H1 (cell line): Measurements from ENCODE around the gene GRB7. TPM values are rescaled to one million over a fixed set of nuclear protein-coding genes. Genes with fewer than 3 reads are reported as not detected.

Source experiments
- CTCF ChIA-PET: fragments of 300-600 bp; sonication (Branson Sonifier 250); formaldehyde crosslinking; loops from one replicate; lab custom pipeline; 2021; ENCODE audit not compliant: partially characterized antibody; lab: Charles Lee
- POLR2A ChIA-PET: fragments of 300-600 bp; sonication (Branson Sonifier 250); formaldehyde crosslinking; loops from one replicate; lab custom pipeline; 2021; ENCODE audit warnings: inconsistent platforms; ENCODE audit not compliant: partially characterized antibody; lab: Charles Lee
- DNase-seq, 2 experiments: peaks; one replicate each; pipeline versions ENCODE4 v3.0.0 to v3.0.0-alpha.2; 2010 to 2022; ENCODE audit warnings: low spot score in 2 of 2, low read depth in 1 of 2, mixed read lengths in 1 of 2
- FAIRE-seq: peaks from 2 replicates; lab custom pipeline; 2011; peaks lifted over from hg19 to GRCh38; lab: Jason Lieb, UNC
- H2AFZ ChIP-seq: 2 replicates; pipeline ENCODE4 v1.8.1; 2012; ENCODE audit warnings: low read length, inconsistent platforms
- H2AK5ac ChIP-seq: 2 replicates; pipeline ENCODE4 v1.6.1; 2013; ENCODE audit warnings: low read depth, low read length
- H2BK120ac ChIP-seq: replicated peaks from 2 replicates; pipeline ENCODE3; 2013; ENCODE audit warnings: low read depth, low read length, inconsistent platforms
- H2BK12ac ChIP-seq: 2 replicates; pipeline ENCODE4 v1.6.1; 2013; ENCODE audit warnings: low read depth, low read length
- H2BK15ac ChIP-seq: 2 replicates; pipeline ENCODE4 v1.6.1; 2013; ENCODE audit warnings: low read length
- H2BK20ac ChIP-seq: 2 replicates; pipeline ENCODE4 v1.6.1; 2013; ENCODE audit warnings: low read length
- H2BK5ac ChIP-seq: 2 replicates; pipeline ENCODE4 v1.6.1; 2013; ENCODE audit warnings: low read depth, low read length
- H3K14ac ChIP-seq: 2 replicates; pipeline ENCODE4 v1.6.1; 2013; ENCODE audit warnings: inconsistent platforms; ENCODE audit not compliant: insufficient read length
- H3K18ac ChIP-seq: 2 replicates; pipeline ENCODE4 v1.6.1; 2013; ENCODE audit warnings: low read length; ENCODE audit errors: extremely low read depth
- H3K23ac ChIP-seq: 2 replicates; pipeline ENCODE4 v1.6.1; 2013; ENCODE audit warnings: inconsistent platforms; ENCODE audit not compliant: insufficient read length
- H3K23me2 ChIP-seq: 2 replicates; pipeline ENCODE4 v1.6.1; 2013; ENCODE audit warnings: low read depth, low read length
- H3K27ac ChIP-seq: 2 replicates; pipeline ENCODE4 v1.6.1; 2011; ENCODE audit warnings: low read depth, low read length, inconsistent platforms
- H3K27me3 ChIP-seq, 4 experiments: replicated peaks in 1 of 4; 1 replicate in 1 of 4; 2 replicates in 3 of 4; pipeline versions ENCODE4 v1.6.1 to v1.8.1; 2011 to 2013; ENCODE audit warnings: low read length in 3 of 4, mild to moderate bottlenecking in 3 of 4, inconsistent platforms in 2 of 4, mixed read lengths in 2 of 4, moderate library complexity in 1 of 4; ENCODE audit not compliant: control insufficient read depth in 3 of 4, insufficient read depth in 3 of 4; ENCODE audit errors: extremely low read depth in 1 of 4
- H3K36me3 ChIP-seq, 4 experiments: 2 replicates each; pipeline versions ENCODE4 v1.6.1 to v1.8.1; 2011 to 2013; ENCODE audit warnings: mild to moderate bottlenecking in 4 of 4, low read length in 3 of 4, moderate library complexity in 2 of 4, control low read depth in 1 of 4, inconsistent platforms in 1 of 4; ENCODE audit not compliant: insufficient read depth in 4 of 4, control insufficient read depth in 2 of 4
- H3K4ac ChIP-seq: replicated peaks from 2 replicates; pipeline ENCODE3; 2013; ENCODE audit warnings: low read length, low read depth, mixed read lengths, inconsistent platforms; ENCODE audit not compliant: insufficient read length
- H3K4me1 ChIP-seq, 4 experiments: replicated peaks in 1 of 4; 1 replicate in 1 of 4; 2 replicates in 3 of 4; pipeline versions ENCODE4 v1.6.1 to v1.8.1; 2011 to 2013; ENCODE audit warnings: low read length in 3 of 4, inconsistent platforms in 2 of 4, mixed read lengths in 1 of 4; ENCODE audit not compliant: insufficient read depth in 4 of 4, control insufficient read depth in 3 of 4
- H3K4me2 ChIP-seq, 2 experiments: 2 replicates each; pipeline versions ENCODE4 v1.6.1 to v1.8.1; 2011 to 2013; ENCODE audit warnings: low read depth in 2 of 2, low read length in 2 of 2, control low read depth in 1 of 2, inconsistent platforms in 1 of 2, mild to moderate bottlenecking in 1 of 2; ENCODE audit not compliant: insufficient read depth in 1 of 2
- H3K4me3 ChIP-seq, 4 experiments: fragments of 200-600, 300-600 bp in 1 of 4; sonication (generic), shearing (Covaris generic), sonication (Bioruptor Twin) in 1 of 4; 2 replicates each; pipeline versions ENCODE4 v1.5.1 to v1.8.1; 2011 to 2016; ENCODE audit warnings: low read length in 4 of 4, low read depth in 3 of 4, control low read depth in 2 of 4, inconsistent platforms in 2 of 4, mild to moderate bottlenecking in 2 of 4, mixed read lengths in 1 of 4, moderate library complexity in 1 of 4; ENCODE audit not compliant: insufficient read depth in 2 of 4; ENCODE audit errors: extremely low read depth in 1 of 4
- H3K56ac ChIP-seq: replicated peaks from 2 replicates; pipeline ENCODE3; 2013; ENCODE audit warnings: low read depth, mild to moderate bottlenecking, mixed read lengths, low read length, inconsistent platforms; ENCODE audit not compliant: insufficient read length
- H3K79me1 ChIP-seq: 2 replicates; pipeline ENCODE4 v1.6.1; 2013; ENCODE audit warnings: low read depth, low read length, control low read depth
- H3K79me2 ChIP-seq, 2 experiments: 2 replicates each; pipeline versions ENCODE4 v1.6.1 to v1.8.1; 2012 to 2013; ENCODE audit warnings: low read length in 2 of 2, mild to moderate bottlenecking in 2 of 2, inconsistent platforms in 1 of 2; ENCODE audit not compliant: insufficient read depth in 2 of 2, control insufficient read depth in 1 of 2
- H3K9ac ChIP-seq, 4 experiments: replicated peaks in 1 of 4; 1 replicate in 1 of 4; 2 replicates in 3 of 4; pipeline versions ENCODE4 v1.6.1 to v1.8.1; 2011 to 2013; ENCODE audit warnings: low read depth in 3 of 4, low read length in 3 of 4, control low read depth in 2 of 4, mild to moderate bottlenecking in 2 of 4, moderate library complexity in 2 of 4, inconsistent platforms in 1 of 4; ENCODE audit errors: extremely low read depth in 1 of 4
- H3K9me3 ChIP-seq, 2 experiments: 2 replicates each; pipeline versions ENCODE4 v1.6.1 to v1.8.1; 2012 to 2013; ENCODE audit warnings: mild to moderate bottlenecking in 2 of 2, moderate library complexity in 2 of 2, control low read depth in 1 of 2, inconsistent platforms in 1 of 2, low read depth in 1 of 2, low read length in 1 of 2, mixed read lengths in 1 of 2; ENCODE audit not compliant: insufficient read depth in 2 of 2
- H4K20me1 ChIP-seq, 2 experiments: replicated peaks in 1 of 2; 2 replicates each; pipeline versions ENCODE3 to v1.8.1; 2011 to 2013; ENCODE audit warnings: inconsistent platforms in 2 of 2, low read length in 2 of 2, mild to moderate bottlenecking in 1 of 2; ENCODE audit not compliant: insufficient read depth in 2 of 2, control insufficient read depth in 1 of 2
- H4K5ac ChIP-seq: 2 replicates; pipeline ENCODE4 v1.6.1; 2013; ENCODE audit warnings: low read length, low read depth, mixed read lengths, inconsistent platforms; ENCODE audit not compliant: insufficient read length
- H4K8ac ChIP-seq: 2 replicates; pipeline ENCODE4 v1.8.0; 2013; ENCODE audit warnings: mild to moderate bottlenecking, moderate library complexity, low read length, inconsistent platforms; ENCODE audit not compliant: insufficient read depth; ENCODE audit errors: extremely low read depth
- H4K91ac ChIP-seq: replicated peaks from 2 replicates; pipeline ENCODE3; 2013; ENCODE audit warnings: low read length, mixed read lengths, inconsistent platforms; ENCODE audit not compliant: insufficient read length
- CBX8 ChIP-seq: fragments of 300-800, 300-1000 bp; sonication (generic); IDR thresholded peaks from 2 replicates; pipeline ENCODE4 v1.7.1; 2016; ENCODE audit warnings: low read depth, low read length, borderline replicate concordance
- EGR1 ChIP-seq: IDR thresholded peaks from 2 replicates; pipeline ENCODE4 v1.6.1; 2011; ENCODE audit warnings: low read depth, low read length, borderline replicate concordance
- EZH2 ChIP-seq: fragments of 200-600 bp; sonication (generic); IDR thresholded peaks from 2 replicates; pipeline ENCODE4 v1.7.1; 2012; ENCODE audit warnings: low read depth, mild to moderate bottlenecking, moderate library complexity, low read length, inconsistent platforms; ENCODE audit not compliant: severe bottlenecking
- POLR2AphosphoS5 ChIP-seq: IDR thresholded peaks from 2 replicates; pipeline ENCODE4 v1.6.1; 2011; ENCODE audit warnings: low read depth, low read length
- POU5F1 ChIP-seq: IDR thresholded peaks from 2 replicates; pipeline ENCODE4 v1.6.1; 2011; ENCODE audit warnings: low read depth, mild to moderate bottlenecking, low read length, moderate library complexity
- RFX5 ChIP-seq: IDR thresholded peaks from 2 replicates; pipeline ENCODE4 v1.6.1; 2011; ENCODE audit warnings: low read depth, low read length, improper control_type of control experiment, borderline replicate concordance
- RNF2 ChIP-seq: fragments of 200-900, 300-1000 bp; sonication (generic); IDR thresholded peaks from 2 replicates; pipeline ENCODE4 v1.7.1; 2016; ENCODE audit warnings: borderline replicate concordance, low read depth, mild to moderate bottlenecking, antibody characterized with exemption, low read length; ENCODE audit not compliant: poor library complexity, severe bottlenecking; ENCODE audit errors: missing control alignments
- RXRA ChIP-seq: IDR thresholded peaks from 2 replicates; pipeline ENCODE4 v1.6.1; 2011; ENCODE audit warnings: low read depth, mild to moderate bottlenecking, low read length, moderate library complexity; ENCODE audit not compliant: insufficient read depth
- SP1 ChIP-seq: IDR thresholded peaks from 2 replicates; pipeline ENCODE4 v1.6.1; 2011; ENCODE audit warnings: low read depth, low read length
- WGBS, 2 experiments: shearing (Covaris generic) in 1 of 2; methylation state at CpG; one replicate each; pipeline versions ENCODE4 v1.1.6 to v1.1.7; 2013 to 2015; ENCODE audit warnings: low lambda C conversion rate in 2 of 2, mixed read lengths in 2 of 2, inconsistent platforms in 1 of 2, low coverage in 1 of 2, missing lambda C conversion rate in 1 of 2; ENCODE audit not compliant: insufficient replicate concordance in 2 of 2, insufficient coverage in 1 of 2, insufficient read length in 1 of 2; ENCODE audit errors: extremely low coverage in 1 of 2, missing lambda C conversion rate in 1 of 2; 5-methylcytosine and 5-hydroxymethylcytosine counted together
- polyA plus RNA-seq, 7 experiments: library from polyadenylated mRNA; depleted of rRNA in 3 of 7; stranded (reverse) in 5 of 7; unstranded in 2 of 7; fragments of >200 nt in 5 of 7; fragments of 200-250 nt in 2 of 7; gene quantifications; 1 replicate in 5 of 7; 2 replicates in 1 of 7; 4 replicates in 1 of 7; pipeline versions ENCODE4 v1.2.1 to v1.2.3, GENCODE V29; 2011 to 2013; ENCODE audit warnings: missing spikeins in 2 of 7, mixed read lengths in 2 of 7
- total RNA-seq: library from RNA; stranded (reverse); fragmentation: NEBNext Ultra II Directional; extraction: Animal tissue kit (Norgen Biotek cat#: 25700); gene quantifications from 2 replicates; pipeline ENCODE4 v1.2.1, GENCODE V29; 2021
- TF ChIP-seq, protein P1 (sequence below): IDR thresholded peaks from 2 replicates; pipeline ENCODE4 v1.6.1; 2011; ENCODE audit warnings: low read depth, mild to moderate bottlenecking, low read length; ENCODE audit not compliant: insufficient read depth

GRB7 gene
- total and polyA plus RNA-seq, 2 of the 8 experiments (the other 6 are each of a cell fraction or from before 2014, with no cell fraction given): 32.2 to 41.5 TPM

DNA sequence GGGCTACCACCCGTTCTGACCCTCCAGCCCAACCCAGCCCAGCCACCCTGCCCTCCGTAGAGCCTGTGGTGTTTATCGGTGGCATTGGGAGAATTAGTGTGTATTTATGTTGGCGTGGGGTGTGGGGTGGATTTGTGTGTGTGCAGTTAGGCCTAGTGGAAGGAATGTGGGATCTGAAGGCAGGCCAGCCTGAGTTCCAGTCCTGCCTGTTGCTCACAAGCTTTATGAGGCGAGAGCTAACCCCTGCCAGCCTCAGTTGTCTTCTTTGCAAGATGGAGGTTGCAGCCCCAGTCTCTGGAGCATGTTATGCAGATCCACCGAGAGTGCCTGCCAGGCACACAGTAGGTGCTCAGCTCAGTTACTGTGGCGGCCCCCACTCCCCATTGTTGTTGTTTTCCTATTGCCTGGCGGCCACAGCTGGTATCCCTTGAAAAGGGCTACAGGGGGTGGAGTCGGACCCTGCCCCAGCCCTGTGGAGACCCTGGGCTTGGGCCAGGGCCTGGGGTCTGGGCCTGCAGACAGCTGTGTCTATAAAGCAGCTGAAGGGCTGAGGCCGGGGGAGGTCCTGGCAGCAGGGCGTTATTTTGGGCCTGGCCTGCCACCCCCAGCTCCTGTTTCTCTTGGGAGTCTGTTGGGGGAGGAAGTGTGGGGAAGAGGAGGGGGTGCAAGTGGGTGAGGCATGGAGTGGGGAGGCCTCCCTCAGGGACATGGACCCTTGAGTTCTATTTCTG is 32.8 kb upstream of the GRB7 start:
- H3K79me1 ChIP-seq: peaks cover 22% of the 10 kb centered on the region
- TF ChIP-seq RFX5 (no peak), RNF2 (no peak), CBX8 (no peak), RXRA (no peak), POLR2AphosphoS5 (peak; percentile 16; the same call in 1 of the 2 replicates), EGR1 (no peak), SP1 (no peak), EZH2 (no peak), POU5F1 (no peak)
- TF ChIP-seq, protein P1, sequence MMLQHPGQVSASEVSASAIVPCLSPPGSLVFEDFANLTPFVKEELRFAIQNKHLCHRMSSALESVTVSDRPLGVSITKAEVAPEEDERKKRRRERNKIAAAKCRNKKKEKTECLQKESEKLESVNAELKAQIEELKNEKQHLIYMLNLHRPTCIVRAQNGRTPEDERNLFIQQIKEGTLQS: no peak

More for the DNA sequence above, 32.8 kb upstream of the GRB7 start:
- Histone ChIP-seq H3K18ac (peak overlapping the region; percentile 75; the same call in 1 of the 2 replicates), H4K5ac (peak overlapping the region; percentile 28), H2AFZ (no peak overlapping the region), H3K4me2 (peak overlapping the region; percentile 63 to 88), H3K4ac (peak overlapping the region; percentile 59), H3K9me3 (no peaks in the 10 kb centered on the region), H3K14ac (no peak overlapping the region), H3K23me2 (peaks cover 9% of the 10 kb centered on the region), H2BK120ac (no peak overlapping the region), H4K8ac (no peak overlapping the region; the same call in 1 of the 2 replicates), H2BK12ac (0 out of 2 replicates have a peak overlapping the region, but pooled peaks have one; percentile 75), H3K36me3 (peaks cover 14 to 35% (median 27%) of the 10 kb centered on the region in 4 experiments), H3K27me3 (no peaks in the 10 kb centered on the region), H3K4me3 (peak overlapping the region in 1 of 4 experiments; percentile 26; a peak in 4 of 8 replicates), H2BK20ac (no peak overlapping the region), H3K79me2 (peaks cover 42 to 96% of the 10 kb centered on the region in 2 experiments), H3K9ac (peak overlapping the region in 3 of 4 experiments; percentile 45 to 53 (median 52); a peak in 5 of 7 replicates), H2BK5ac (peak overlapping the region; percentile 67), H4K20me1 (peaks cover 26 to 39% of the 10 kb centered on the region in 2 experiments), H3K4me1 (peaks cover 12 to 43% (median 26%) of the 10 kb centered on the region in 4 experiments), H3K23ac (no peak overlapping the region), H2AK5ac (peak overlapping the region; percentile 2; the same call in 1 of the 2 replicates), H3K56ac (no peak overlapping the region), H4K91ac (peak overlapping the region; percentile 75), H2BK15ac (0 out of 2 replicates have a peak overlapping the region, but pooled peaks have one; percentile 81), H3K27ac (peak overlapping the region; percentile 72)
- POLR2A ChIA-PET: interaction anchor here (0.9 to 38.1 kb wide), 9 partner anchors 10 to 254 kb away, joined by 3 to 708 read pairs (median 6); partner anchors contain the start of genes MED1, MIEN1, PGAP3 and PNMT
- CTCF ChIA-PET: interaction anchor here (0.6 to 52.4 kb wide), 16 partner anchors 9 to 71 kb away, joined by 3 to 1885 read pairs (median 4); partner anchors contain the start of genes GRB7, MIEN1, PPP1R1B and STARD3
- DNase-seq: peak in 1 of 2 experiments; percentile 63
- 53% methylated on average over 11 of the region's 11 CpGs; no CpG with 5 or more reads in 1 of the 2 experiments for WGBS, 2 experiments
- FAIRE-seq: no peak
